BJ (cell line): Measurements from ENCODE around the gene FAM162A. TPM values are rescaled to one million over a fixed set of nuclear protein-coding genes. Genes with fewer than 3 reads are reported as not detected.

Experiments used
- CTCF ChIA-PET: fragments of 350-600 bp; formaldehyde crosslinking; extraction: SDS; loops from one replicate; lab custom pipeline; 2021; ENCODE audit warnings: antibody characterized with exemption, inconsistent platforms; lab: Yijun Ruan, JAX
- POLR2A ChIA-PET: fragments of 300-600 bp; sonication (Branson Sonifier 250); formaldehyde crosslinking; extraction: SDS; loops from one replicate; lab custom pipeline; 2021; ENCODE audit warnings: antibody characterized with exemption; lab: Charles Lee
- DNase-seq: peaks from one replicate; pipeline ENCODE4 v3.0.0-alpha.2; 2011; ENCODE audit warnings: low read depth
- H3K27me3 ChIP-seq: 2 replicates; pipeline ENCODE4 v1.6.0; 2011; ENCODE audit warnings: low read length; ENCODE audit not compliant: control insufficient read depth, insufficient read depth
- H3K36me3 ChIP-seq: 2 replicates; pipeline ENCODE4 v1.5.1; 2011; ENCODE audit warnings: low read length; ENCODE audit not compliant: control insufficient read depth, insufficient read depth
- H3K4me3 ChIP-seq: 2 replicates; pipeline ENCODE4 v1.5.1; 2011; ENCODE audit warnings: low read depth, mild to moderate bottlenecking, control low read depth, low read length
- CTCF ChIP-seq: IDR thresholded peaks from 2 replicates; pipeline ENCODE4 v1.5.1; 2011; ENCODE audit warnings: low read depth, mild to moderate bottlenecking, control low read depth, inconsistent platforms, low read length, moderate library complexity; ENCODE audit not compliant: insufficient read depth
- polyA plus RNA-seq: library from polyadenylated mRNA; depleted of rRNA; stranded (reverse); fragments of >200 nt; gene quantifications from 2 replicates; pipeline ENCODE4 v1.2.3, GENCODE V29; 2011

Gene FAM162A
- polyA plus RNA-seq, 1 experiment = 23.9 TPM

GRCh38 chr3:122391681-122392446 is 7.9 kb downstream of the FAM162A start:
- no peaks in the 10 kb centered on the region for H3K27me3 ChIP-seq
- DNase-seq = no peak
- no peak for TF ChIP-seq CTCF
- H3K36me3 ChIP-seq = no peaks in the 10 kb centered on the region
- H3K4me3 ChIP-seq = no peak overlapping the region
- ChIA-PET CTCF (interaction anchor here (0.6 to 3.6 kb wide), 3 partner anchors 66 to 551 kb away, joined by 3 to 21 read pairs (median 6); partner anchors contain the start of gene PARP14), POLR2A (no interaction called here)

- CTCF ChIA-PET = interaction anchor here (0.6 to 3.6 kb wide), 17 partner anchors 9 to 931 kb away, joined by 3 to 32 read pairs (median 4); partner anchors contain the start of genes FAM162A, MIX23, PARP14 and WDR5B
- Histone ChIP-seq H3K27me3 (no peaks in the 10 kb centered on the region), H3K36me3 (no peaks in the 10 kb centered on the region), H3K4me3 (no peak overlapping the region)
- DNase-seq = no peak
- POLR2A ChIA-PET = interaction anchor here (0.7 to 1.4 kb wide), 2 partner anchors 9 to 23 kb away, joined by 4 to 6 read pairs; partner anchors contain the start of gene FAM162A
- TF ChIP-seq CTCF = peak; percentile 73
These were observed 9.2 kb downstream of the FAM162A start for GRCh38 chr3:122392868-122393844.

- Histone ChIP-seq H3K36me3 (no peaks in the 10 kb centered on the region), H3K4me3 (no peak overlapping the region), H3K27me3 (no peaks in the 10 kb centered on the region)
- no peak for DNase-seq
- CTCF ChIA-PET = interaction anchor here (1.7 to 3.6 kb wide), 6 partner anchors 10 to 286 kb away, joined by 4 to 32 read pairs (median 9); partner anchors contain the start of genes FAM162A, MIX23 and PARP14
- TF ChIP-seq CTCF = no peak
- POLR2A ChIA-PET = no interaction called here
These were observed 10.2 kb downstream of the FAM162A start for GRCh38 chr3:122394173-122394572.

- no peaks in the 10 kb centered on the region for H3K27me3 ChIP-seq
- CTCF ChIA-PET = no interaction called here
- POLR2A ChIA-PET = no interaction called here
- H3K36me3 ChIP-seq = no peaks in the 10 kb centered on the region
- no peak overlapping the region for H3K4me3 ChIP-seq
- TF ChIP-seq CTCF = no peak
- DNase-seq = no peak
These were observed 11.6 kb downstream of the FAM162A start for GRCh38 chr3:122395582-122395981.
